Stimulated activated CD8-positive, alpha-beta memory T cell treated with anti-CD3 and anti-CD28 coated beads, Interleukin-7, amount 100 ng/mL, for 4 hours (primary cell): ENCODE measurements around the gene AGAP1.

Experiments used
- DNase-seq, 2 donors: peaks; one replicate each; pipeline ENCODE4 v3.0.0-alpha.2; 2020; ENCODE audit warnings: low read depth in 2 of 2

AGAP1 gene

DNA sequence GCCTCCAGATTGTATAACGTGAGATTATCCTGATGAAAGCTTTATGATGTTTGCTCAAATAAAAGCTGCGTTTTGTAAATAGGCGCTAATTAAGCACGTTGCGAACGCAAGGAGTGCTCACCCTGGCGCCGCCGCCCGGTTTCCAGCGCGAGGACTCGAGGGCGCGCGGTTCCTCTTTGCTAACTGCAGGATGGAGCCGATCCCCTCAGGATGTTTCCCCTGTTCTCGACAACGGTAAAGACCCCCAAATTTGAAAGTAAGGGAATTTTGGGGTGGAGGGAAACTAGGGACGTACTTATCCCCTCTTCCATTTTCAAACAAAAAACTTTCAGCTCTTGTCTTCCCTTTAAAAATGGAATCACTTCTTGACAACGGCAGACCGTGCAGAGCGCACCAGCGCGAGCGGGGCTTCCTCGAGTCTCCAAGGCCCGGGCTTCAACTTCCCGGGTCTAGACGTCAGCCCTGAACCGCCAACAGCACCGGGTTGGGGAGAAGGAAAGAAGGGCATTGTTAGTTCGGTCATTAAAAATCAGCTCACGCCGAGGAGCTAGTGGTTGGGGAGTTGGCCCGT, 675.4 kb downstream of the AGAP1 start:
- DNase-seq = no peak

DNA sequence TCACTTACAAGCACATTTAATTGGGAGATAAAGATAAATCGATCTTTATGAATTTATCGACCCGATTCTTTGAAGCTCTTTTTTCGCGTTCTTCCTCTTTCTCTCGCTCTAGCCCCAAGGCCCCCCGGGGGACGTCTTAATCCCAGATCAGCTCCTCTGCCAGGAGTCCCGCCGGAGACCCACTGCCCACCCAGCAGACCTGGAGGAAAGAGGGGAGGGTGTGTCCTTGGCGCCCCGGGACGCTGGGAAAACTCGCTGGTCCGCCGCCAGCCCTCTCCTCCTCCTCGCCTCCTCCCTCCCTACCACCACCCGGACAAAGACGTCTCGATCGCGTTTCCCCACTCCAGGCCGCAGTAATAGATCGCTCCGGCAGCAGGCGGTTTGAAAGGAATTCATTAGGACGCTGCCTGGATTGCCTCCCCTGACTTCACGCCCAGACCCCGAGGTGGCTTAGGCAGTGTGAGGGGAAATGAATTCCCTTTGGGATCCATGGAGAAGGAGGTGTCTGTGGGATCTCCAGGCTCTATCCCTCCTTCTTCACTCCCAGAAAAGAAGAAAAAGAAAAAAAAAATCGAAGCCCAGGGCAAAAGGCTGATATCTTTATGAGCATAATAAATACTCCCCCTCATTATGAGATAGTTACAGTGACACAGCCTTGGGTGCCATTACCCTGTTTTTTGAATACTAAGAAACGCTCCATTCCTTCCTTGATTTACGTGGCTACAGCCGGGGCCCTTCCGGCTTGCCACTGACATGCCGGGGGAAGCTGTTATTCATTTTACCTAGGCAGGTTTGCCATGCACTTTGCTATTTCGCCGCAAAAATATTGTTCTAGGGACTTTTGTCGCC, 676.1 kb downstream of the AGAP1 start:
- DNase-seq = no peak

DNA sequence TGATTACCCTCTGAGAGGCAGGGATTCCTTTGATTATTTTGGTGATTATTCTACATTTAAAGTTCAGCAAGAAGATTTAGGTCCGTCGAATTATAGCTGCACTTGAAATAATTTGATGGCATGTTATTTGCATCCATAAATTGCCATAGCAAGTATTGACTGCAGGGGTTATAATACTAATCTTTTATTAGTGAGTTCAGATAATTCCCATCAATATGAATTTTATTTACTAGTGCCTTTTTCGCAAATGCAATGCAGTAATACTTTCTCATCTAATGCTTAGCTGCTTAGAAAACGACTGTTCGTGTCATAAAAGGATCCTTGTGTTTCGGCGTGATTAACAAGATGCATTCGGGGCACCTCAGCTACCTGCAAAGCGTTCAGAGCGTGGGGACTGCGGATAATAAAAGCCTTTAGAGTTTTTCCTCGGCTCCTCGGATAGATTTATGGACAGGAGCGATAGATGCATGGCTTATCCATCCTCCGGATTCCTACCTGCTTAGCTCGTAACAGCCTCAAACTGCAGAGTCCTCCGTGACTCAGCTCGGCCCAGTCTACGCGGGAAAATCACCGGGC, 676.8 kb downstream of the AGAP1 start:
- no peak for DNase-seq

DNA sequence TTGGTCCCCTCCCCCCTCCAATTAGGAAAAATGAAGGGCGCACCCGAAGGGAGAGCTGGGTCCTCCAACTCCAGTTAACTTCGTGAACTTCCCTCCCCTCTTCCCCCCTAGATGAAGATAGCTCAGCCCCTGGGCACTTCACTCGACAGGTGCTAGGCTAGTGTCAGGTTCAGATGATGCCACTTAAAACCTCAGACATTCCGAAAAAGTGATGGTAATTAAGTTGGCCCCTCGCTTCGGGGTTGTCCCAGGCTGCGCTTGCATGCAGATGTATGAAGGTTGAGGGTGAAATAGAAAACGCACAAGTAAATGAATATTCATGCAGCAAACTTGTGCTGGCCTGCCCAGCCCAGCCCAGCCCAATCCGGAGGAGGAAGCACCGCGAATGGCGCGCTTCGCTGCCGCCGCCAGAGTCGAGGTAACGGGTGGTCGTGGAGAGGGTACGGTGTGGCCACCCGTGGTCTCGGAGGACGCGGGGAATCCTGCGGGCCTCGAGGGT, 677.4 kb downstream of the AGAP1 start:
- DNase-seq = no peak

DNA sequence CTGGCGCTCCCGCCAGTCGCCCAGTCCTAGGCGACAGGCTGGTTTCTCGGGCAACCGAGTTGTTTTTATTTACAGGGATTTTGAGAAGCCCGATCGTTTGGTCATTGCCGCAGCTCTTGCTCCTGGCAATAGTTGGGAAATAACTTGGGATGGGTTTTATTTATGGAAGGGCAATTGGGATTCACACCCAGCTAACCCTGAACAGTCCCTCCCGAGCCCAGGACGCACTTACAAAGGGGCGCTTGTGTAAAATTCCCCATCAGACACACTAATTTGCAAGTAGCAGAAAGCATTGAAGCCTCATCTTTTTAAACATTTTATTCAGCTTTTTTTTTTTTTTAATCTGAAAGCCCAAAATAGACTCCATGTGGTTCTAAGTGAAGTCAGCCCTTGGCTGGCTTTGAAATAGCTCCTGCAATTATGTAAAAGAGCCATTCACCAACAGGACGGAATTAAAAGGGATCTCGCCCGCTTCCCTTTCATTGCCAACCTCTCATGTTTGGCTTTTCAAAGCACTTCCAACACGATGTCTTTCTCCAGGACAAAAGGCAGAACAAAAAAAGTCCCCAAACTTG, 677.9 kb downstream of the AGAP1 start:
- DNase-seq = no peak

DNA sequence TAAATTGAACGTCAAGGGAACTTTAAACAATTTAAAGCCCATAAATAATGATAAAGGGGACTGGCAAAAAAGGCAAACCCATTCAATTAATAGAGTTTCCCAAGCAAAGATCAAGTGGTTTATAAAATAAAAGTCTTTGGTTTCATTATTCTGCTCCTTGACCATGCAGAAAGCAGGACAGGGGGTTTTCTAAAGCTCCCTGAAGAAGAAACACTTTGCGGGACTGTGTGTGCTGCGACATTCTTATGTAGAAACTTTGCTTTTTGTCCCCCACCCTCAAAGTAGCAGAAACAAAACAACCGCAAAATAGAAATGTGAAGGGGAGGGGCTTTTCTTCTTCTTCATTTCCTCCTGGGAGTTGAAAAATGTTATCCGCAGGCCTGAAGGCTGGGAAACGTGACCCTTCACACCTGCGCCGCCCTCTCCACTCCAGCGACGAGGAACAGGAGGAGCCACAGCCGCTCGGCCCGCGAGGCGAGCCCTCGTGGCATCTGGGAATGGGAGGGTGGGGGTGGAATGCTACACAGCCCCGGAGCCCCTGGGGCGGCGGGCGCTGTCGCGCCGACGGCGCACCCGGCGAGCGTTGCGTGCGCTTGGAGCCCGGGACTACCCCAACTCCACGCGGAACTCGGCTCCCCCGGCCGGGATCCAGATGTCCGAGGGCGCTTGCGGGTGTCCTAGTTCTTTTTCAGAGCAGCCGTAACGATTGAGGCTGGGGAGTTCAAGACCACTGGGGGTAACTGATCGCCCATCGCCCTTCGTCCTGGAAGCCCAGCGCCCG, 678.6 kb downstream of the AGAP1 start:
- DNase-seq = no peak

DNA sequence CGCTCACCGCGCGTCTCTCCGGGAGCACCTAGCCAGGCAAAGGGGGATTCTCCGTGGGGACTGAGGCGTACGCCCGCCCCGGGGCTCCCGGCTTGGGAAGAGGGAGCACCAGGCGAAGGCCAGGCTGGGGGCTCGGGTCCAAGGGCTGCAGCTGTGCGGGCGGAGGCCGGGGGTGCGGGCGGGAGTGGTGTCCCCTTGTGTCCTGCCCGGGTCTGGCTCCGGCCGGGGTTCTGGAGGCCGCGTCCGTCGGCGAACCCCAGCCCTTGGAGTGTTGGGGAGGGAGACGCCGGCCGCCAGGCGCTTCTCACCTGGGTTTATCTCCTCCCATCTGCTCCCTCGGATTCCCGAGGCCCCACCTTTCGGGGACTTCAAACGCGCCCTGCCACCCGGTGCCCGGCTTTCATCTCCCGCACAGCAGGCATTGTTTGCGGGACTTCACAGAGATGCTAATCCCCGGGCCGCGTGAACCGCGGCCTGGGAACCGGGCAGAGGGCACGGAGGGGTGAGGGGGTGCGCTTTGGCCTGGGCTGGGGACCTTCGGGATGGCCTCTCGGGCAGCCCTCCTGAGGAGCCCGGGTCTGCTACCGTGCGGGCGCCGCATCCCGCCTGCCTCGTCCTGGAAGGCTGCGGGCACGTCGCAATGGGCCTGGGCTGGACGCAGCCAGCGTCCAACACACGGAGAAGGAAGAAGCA, 679.3 kb downstream of the AGAP1 start:
- DNase-seq = no peak

DNA sequence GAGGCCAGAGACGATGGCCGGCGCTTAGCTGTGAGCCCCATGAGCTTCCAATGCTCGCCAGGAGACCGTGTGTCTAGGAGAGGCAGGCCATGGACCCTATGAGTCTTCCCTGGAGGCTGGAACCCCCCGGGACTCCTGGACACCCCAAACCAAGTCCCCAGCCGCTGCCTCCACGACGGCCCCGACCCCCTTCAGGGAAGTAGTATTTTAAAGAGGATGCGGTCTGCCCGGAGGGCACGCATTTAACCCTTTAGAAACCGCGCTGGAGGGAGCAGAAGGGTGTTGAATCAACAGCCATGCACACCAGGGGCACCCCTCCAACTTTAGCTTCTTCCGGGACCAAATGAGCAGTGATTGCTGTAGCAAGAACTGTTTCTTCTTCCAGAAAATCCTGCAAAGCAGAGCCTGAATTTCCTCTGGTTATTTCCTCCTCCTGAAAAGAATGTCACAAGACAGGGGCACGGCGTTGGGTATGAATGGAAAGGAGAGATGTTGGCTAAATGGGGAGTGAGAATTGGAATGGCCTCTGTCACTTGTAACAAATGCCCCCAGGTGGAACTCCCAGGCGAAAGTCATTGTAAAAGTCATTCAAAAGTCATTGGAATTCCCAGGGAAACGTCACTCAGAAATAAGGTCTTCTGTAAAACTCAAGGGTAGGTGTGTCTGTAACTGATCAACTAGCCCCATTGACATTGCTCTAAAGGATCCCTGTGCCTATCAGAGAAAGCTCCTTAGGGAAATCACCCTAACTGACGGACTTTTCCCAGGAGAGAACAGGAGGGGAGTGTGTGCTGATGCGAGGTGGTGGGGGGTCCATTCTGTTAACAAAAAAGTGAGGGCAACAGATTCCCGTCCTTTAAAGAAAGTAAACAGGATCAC, 680.1 kb downstream of the AGAP1 start:
- DNase-seq = no peak

DNA sequence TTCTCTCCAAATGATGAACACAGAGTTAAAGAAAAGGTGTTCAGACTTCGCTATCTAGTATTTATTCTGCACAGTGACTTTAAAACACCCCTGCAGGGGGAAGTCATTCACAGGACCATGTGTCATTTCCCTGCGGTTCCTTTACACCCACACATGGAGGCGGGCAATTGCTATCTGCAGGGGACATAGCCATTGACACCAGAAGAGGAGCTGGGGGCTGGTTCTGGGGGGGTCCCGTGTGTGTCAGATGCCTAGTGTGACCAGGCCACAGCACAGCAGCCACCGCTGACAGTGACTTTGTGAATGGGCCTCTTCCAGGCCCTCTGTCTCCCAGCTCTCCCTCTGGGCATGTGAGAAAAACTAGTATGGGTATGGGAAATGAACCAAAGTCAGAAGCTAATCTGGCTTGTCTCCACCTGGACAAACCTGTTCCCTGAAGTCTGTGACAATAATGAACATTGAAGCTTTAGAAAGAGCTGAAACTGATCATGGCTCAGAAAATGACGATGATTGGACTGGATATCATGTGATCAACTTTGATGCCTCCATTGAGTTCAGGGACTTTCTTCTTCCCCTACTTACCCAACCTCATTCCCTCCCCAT, 681.8 kb downstream of the AGAP1 start:
- no peak for DNase-seq

DNA sequence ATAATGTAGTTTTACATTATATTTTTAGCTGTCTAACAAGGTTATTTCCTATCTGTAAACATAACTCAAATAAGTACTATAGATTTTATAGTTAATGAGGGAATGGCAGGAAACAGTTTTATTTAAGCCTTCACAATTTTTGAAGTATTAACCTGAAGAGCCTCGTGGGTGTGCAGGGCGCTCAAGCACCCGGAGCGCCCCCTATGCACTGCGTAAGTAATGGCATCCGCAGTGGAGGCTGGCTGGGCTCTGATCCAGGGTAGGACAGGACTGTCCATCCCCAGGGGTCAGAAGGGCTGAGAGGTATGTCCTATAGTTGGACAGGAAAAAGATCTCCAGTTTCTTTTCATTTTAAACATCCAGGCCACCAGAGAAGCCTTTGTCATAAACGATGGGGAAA, 682.6 kb downstream of the AGAP1 start:
- no peak for DNase-seq

DNA sequence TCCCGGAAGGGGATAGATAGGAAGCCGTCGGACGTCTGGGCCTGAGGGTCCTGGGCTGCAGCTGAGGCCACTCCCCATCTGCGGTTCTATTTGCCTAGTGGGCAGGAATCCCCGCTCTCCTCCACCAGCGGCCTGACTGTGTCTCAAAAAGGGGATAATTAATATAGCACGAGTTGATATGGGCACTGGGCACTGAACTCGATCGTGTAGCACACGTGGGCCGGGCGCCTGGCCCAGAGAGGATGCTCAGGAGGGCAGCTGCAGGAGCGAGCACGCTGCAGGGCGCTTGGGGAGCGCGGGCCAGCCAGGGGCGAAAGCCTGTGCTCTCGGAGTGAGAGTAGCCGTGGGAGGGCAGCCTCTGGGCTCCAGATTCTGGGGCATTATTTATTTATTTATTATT, 683.1 kb downstream of the AGAP1 start:
- DNase-seq = no peak

DNA sequence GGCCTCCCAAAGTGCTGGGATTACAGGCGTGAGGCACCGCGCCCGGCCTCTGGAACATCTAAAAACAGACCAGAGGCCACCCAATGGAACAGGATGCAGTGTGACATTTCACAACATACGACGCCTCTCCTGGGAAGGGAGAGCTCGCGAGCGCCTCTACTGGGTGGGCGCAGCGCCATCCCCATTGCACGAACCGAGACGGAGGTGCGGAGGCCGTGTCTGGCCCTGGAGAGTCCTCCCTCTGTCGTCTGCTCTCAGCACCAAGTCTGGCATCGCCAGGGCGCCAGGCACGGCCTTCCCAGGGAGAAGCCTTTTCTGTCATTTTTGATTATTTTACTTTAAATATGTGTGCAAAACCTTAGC, 683.7 kb downstream of the AGAP1 start:
- DNase-seq = no peak

DNA sequence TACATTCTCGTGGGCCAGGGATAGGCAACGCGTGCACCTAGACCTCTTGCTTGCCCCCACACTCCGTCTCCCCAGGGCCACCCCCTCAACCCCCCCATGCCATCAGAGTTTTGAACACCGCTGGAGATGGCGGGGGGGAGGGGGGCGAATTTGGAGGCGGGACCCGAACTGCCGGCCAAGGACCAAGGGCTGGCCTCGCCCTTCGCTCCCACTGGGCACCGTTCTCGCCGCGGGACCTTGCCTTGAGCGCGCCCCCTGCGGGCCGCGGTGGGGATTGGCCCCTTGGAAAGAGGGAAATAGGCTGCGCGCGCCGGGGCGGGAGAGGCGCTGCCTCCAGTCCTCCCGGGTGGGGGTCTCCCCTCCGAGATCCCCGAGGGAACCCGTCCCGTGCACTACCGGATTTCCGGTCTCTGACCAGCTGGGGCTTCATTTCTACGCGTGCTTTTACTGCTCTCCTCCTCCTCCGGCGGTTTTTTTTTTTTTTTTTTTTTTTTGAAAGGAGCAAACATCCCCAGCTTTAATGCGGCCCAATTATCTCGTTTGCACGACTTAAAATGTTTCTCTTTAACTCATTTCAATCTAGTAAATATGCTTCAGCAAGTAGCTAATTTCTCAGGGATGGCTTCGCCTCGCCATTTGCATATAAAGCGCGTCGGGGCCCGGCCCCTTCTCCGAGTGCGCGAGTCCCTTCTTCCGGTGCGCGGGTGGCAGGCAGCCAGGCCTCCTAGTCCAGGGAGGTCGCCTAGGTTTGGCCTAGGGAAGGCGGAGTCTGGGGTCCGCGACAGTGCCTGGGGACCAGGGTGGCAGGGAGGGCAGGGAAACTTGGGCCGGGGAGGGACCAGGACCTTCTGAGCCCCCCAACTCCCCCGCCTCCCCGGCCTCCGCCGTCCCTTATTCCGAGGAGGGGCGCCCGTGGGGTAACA, 684.4 kb downstream of the AGAP1 start:
- DNase-seq = no peak

DNA sequence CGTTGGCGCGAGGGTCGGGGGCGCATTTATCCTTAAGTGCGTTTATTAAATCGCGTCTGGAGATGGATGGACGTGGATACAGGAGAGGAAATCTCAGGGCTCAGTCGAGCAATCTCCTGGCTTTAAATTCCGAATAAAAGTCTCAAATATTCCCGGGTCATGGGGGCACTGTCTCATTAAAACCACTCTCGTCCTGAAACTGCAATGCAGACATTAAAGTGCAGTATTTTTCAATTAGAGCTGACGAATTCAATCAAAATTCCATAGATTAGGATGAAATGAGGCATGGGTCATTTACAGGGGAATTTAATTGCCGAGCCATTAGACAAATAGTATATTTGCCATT, 685.0 kb downstream of the AGAP1 start:
- DNase-seq = no peak

DNA sequence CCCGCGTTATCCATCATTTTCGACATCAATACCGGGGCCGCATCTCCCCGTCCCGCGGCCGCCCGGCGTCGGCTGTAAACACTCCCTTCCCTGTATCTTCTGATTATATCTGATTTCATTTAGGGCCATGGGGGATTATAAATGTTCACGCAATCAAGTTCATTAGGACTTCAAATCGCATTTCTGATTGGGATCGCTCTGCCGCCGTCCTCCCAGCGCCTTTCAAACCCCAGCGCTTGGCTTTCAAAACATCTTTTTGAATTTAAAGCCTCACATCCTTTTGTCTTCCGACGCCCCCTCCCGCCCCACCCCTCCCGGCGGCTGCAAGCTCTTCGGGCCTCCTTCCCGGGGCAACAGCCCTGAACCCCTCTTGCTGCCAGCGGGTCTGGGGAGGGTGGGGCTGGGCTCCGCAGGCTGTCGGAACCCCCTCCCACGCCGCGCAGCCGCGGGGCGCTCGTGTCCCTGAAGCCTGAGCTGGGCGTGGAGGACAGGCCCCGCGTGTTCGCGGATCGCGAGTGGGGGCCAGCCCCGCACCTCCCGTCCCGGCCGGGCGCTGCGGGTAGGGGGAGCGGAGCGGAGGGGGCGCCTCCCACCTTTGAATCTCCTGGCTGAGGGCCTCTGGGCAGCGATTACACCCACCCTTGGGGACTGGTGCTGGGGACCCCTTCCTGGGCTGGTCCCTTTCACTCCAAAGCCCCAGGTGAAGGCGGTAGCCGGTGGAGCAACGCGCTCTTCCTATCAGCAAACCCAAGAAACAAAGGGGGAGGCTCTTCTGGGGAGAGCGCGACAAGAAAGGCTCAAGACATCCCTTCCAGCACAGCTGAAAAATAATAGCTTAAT, 685.6 kb downstream of the AGAP1 start:
- no peak for DNase-seq

DNA sequence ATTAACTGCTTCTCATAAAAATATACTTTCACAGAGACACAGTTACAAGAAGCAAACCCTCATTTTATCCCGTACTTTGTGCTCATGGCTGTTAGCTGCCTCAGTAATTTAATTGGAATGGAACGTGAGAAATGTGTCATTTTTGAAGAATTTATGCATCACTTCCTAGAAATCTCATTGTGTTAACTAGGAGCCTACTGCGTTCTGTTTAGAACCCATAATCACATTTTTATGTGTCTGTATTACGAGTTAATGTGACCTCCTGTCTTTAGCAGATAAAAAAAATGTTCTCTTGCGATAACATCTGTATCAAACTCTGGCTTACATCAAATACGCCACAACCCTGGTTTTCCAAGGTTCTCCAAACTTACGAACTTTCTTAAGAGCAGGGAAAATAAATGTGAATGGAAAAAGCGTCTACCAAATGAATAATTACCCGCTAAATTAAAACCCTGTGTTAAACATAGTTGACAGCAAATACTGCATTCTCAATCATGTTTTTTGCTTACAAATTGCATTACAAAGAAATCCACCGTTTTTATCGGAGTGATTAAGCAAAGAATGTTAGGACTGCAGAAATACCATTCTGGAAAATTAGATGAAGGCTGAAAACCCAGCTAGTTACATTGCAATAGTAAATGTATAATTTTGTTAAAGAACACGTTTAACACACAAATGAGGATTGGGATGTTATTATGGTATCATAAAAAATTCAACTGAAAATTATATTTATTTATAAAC, 686.4 kb downstream of the AGAP1 start:
- DNase-seq = no peak

DNA sequence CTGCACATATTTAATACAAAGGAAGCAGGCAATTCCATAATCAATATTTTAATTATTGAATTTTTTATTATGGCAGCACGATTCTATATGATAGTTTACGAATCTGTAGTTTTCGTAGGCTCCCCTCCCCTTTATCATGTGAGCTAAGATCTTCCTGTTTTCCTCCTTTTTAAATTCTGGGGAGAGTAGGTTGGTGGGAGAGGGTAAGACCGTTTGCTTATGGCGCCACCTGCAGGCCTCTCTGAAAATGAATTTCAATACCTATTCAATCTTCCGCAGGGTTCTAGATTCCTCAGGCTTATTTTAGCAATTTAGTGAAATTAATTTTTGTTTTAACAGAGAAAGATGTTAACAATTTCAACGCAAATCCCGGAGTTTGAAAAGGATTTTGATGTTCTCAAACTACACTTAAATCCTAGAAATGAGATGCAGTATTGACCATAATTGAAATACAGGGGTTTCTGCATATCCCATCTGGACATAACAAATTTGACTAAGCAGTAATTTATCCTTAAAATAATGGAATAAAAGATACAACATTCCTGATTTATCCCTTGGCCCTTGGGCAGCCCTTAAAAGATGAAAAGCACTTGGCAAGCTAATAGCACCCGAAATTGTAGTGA, 687.1 kb downstream of the AGAP1 start:
- no peak for DNase-seq
